IPS-18c (cell line): Measurements from ENCODE around the gene KAT6B.

ENCODE experiments used
- H3K4me3 ChIP-seq: 2 replicates; pipeline ENCODE4 v1.7.0; 2013; ENCODE audit warnings: low read depth, mild to moderate bottlenecking, low read length, moderate library complexity; ENCODE audit not compliant: insufficient read depth
- H3K9me3 ChIP-seq: one replicate; pipeline ENCODE4 v1.6.1; 2013; ENCODE audit warnings: mild to moderate bottlenecking, low read length, moderate library complexity; ENCODE audit not compliant: control insufficient read depth, insufficient read depth

KAT6B gene

DNA sequence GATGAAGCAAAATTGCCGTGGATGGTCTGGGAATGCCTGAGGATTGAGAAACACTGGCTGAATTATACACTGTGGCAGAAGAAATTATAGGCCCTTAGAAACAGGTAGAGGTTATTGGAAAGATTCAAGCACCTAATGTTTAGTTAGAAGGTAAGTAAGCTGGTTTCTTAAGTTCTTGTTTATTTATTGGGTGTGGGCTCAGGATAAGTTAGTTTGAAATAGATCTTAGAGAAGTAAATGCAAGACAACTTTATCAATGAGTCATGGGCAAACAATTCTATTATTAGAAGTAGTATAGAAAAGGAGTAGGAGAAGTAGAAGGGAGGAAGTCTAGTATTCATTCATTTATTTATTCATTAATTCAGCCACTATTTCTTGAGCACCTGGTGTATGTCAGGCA is 96.5 kb downstream of the KAT6B start:
- Histone ChIP-seq H3K4me3 (no peak overlapping the region), H3K9me3 (no peaks in the 10 kb centered on the region)

DNA sequence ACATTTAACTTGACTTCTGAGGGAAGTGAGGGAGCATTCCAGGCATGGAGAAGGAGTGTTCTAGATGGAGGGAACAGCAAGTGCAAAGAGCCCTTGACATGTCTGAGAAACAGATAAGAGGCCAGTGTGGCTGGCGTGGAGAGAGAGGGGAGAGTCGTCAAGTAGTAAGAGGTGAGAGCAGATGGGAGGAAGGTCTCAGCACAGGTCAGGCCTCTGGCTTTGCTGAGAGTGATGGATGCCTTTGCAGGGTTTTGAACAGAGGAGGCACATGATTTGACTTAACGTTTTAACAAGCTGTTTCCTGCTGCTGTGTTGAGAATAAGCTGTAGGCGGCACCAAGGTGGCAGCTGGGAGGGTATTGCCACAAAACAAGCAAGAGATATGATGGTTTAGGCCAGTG is 97.2 kb downstream of the KAT6B start:
- no peak overlapping the region for H3K4me3 ChIP-seq

DNA sequence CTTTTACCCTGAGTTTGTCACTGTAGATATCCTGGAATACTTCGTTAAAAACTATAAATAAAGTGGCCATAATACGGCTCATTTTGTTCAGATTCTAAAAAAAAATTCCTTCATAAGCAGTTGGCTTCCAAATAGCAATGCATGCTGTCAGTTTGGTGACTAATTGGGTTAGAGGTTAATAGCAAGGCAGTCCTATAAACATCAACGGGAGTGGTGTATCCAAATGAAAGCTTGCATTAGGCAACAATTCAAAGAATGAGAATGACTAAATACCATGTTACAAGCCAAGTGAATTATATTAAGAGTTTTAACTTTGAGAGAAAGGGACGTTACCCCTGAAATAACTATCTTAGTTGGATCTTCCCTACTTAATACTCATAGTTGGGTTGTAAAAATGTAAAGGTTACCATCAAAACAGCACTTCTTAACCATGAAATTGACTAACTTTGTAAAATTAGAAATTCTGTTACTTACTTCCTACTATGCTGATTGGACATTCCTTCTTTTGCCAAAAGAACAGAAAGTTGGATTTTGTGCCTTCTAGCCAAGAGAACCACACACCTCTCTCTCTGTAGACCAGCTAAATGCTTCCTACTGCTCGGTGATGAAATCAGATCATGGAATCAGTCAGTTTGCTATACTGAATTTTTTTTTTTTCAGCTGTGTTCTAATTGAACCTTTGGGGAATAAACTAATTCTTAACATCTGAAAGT is 98.0 kb downstream of the KAT6B start:
- Histone ChIP-seq H3K9me3 (no peaks in the 10 kb centered on the region), H3K4me3 (no peak overlapping the region)

More for the DNA sequence above, 97.2 kb downstream of the KAT6B start:
- no peaks in the 10 kb centered on the region for H3K9me3 ChIP-seq

DNA sequence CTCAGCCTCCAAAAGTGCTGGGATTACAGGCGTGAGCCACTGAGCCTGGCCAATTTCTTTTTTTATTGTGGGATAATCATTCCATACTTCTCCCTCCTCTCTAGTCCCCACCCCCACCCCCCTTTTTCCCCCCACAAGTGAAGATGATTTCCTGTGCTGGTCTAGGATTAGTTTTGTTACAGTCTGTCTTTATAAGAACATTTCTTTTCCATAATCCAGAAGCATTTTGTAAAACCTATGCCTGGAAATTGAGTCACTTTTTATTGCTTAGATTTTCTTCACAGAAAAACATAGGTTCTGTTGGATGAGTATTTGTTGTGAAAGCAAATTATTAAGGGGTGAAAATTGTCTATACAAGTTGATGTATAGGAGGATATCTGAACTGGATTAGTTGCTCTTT is 98.9 kb downstream of the KAT6B start:
- H3K4me3 ChIP-seq = no peak overlapping the region
- no peaks in the 10 kb centered on the region for H3K9me3 ChIP-seq

DNA sequence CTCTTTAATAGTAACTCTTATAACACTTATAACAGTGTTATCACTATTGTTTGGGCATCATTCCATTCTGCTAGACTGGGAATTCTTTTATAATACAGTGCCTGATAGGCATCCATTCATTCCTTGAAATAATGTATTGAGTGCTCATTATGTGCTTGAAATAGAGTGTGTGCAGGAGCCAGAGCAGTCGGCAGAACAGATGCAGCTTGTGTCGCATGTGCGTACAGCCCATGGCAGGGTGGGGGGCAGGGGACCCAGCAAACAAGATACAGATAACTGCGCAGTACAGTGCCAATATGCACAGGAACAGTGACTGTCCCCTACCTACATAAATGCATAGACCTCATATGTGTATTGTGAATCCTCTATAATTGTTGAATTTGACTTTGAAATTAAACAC is 99.3 kb downstream of the KAT6B start:
- Histone ChIP-seq H3K4me3 (no peak overlapping the region), H3K9me3 (no peaks in the 10 kb centered on the region)

DNA sequence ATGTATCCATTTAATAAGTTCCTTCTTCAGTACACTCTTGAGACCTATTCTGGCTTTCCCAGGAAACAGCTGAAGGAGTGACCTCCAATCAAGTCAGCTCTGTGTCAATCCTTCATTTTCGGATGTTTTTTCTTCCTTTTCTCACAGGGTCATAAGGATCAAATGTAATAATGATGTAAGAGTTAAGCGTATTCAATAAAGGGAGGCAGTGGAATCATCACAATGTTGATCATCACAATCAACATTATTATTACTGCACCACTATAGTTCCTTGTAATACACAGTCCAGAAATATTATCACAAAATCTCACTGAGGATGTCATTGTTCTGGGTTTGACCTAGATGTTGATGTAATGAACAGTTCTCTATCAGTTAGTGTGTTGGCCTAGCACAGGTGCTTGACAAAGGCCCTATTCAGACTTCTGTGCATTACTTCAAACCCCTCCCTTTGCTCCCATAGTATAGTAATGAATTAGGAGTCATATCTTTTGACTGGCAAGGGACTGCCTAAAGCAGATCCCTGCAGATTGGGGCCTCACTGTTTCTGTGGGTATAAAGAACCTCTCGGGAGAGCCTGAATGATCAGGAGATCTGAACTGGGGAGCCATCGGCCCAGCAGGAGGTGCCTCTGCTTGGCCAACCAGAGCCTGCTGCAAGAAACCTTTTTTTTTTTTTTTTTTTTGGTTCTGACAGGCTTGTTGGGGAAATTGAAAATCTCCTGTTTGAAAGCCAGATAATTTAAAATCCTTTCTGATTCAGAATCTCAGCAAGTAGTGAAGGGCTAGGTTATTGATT is 100.6 kb downstream of the KAT6B start:
- H3K4me3 ChIP-seq = no peak overlapping the region

DNA sequence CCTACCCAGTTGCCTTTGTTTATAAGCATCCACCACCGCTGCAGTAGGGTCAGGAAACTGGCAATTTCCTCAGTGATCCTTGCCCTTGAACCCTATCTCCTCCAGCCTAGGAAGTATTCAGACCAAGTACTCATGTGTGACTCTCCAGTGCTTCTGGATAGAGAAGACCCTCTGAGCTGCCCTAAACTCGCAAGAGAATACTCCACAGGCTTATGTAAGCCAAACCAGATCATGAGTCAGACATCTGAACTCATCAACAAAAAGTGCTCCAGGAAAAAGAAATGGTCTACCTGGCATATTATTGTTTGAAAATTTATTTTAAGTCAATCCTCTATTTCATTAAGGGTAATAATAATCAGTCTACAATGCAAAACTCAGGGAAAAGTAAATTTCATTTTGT is 101.3 kb downstream of the KAT6B start:
- Histone ChIP-seq H3K4me3 (no peak overlapping the region), H3K9me3 (no peaks in the 10 kb centered on the region)

More for the DNA sequence above, 100.6 kb downstream of the KAT6B start:
- H3K9me3 ChIP-seq = no peaks in the 10 kb centered on the region

DNA sequence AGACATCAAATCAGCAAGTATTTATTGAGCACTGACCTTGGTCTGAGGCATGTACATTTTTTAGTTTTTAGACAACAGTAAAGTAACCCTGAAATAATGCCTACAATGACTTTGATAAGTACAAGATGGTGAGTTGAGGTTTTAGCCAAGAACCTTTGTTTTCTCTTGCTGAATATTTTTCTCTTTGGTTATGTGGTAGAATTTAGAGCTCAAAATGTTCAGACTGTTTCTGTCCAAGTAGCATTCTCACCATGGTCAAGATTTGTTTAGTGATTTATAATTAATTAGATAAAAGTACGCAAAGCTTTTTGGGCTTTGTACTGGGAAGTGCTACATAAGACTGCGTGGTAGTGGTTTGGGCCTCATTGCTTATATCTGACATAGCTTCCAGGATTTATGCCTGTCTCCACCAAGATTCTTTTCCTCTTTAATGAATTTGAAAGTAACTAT is 102.4 kb downstream of the KAT6B start:
- no peak overlapping the region for H3K4me3 ChIP-seq
- H3K9me3 ChIP-seq = no peaks in the 10 kb centered on the region

DNA sequence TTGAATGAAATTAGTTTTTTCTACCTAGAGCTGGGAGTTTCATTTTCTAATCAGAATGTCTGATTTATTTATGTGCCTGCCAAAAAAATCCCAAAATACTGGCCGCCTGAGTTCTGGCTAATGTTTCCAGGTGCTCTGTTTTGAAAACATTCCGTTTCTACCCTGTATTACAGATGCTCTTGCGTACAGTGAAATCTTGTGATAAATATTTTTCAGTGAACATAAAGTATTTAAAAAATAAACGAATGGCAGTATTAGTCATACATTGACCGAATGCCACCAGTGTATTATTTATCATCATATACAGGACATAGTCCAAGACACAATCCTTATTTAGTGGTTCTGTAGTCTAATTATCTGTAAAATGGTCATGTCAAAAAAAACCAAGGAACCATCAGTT is 102.8 kb downstream of the KAT6B start:
- Histone ChIP-seq H3K9me3 (no peaks in the 10 kb centered on the region), H3K4me3 (no peak overlapping the region)

DNA sequence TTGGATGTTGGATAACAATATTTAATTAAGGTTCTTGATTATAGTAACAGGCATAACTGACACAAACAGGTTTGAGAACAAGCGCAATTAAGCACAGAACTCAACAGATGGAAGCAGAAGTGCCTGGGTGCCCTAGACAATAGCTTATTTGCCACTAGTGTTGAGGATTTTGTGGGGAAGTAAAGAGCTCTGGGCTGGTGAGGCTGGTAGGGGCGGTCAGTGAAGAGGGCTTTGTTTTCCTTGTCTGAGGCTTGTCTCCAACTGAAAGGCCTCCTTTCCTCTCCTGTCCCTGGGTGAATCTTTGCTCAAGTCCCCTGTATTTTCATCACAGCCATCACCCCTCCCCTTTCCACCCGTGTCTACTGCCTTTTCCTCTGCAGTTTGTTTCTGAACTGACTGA is 104.6 kb downstream of the KAT6B start:
- Histone ChIP-seq H3K4me3 (no peak overlapping the region), H3K9me3 (no peaks in the 10 kb centered on the region)

DNA sequence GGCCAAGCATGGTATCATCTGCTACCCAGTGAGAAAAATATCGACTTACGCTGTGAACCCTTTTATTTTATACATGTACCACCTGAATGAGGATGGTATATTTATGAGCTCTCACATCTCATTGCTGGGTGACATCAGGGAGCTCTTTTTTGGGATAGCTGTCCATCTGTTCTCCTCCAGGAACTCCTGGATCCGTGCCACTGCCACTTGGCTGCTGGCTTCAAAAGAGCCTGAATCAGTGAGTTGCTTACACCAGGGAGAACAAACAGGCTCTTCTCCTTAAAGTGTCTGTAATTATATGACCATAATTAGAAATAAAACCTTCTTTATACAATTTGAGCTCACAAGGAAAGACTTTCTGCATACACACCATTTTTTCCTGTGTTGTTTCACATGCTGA is 106.2 kb downstream of the KAT6B start:
- Histone ChIP-seq H3K4me3 (no peak overlapping the region), H3K9me3 (no peaks in the 10 kb centered on the region)

DNA sequence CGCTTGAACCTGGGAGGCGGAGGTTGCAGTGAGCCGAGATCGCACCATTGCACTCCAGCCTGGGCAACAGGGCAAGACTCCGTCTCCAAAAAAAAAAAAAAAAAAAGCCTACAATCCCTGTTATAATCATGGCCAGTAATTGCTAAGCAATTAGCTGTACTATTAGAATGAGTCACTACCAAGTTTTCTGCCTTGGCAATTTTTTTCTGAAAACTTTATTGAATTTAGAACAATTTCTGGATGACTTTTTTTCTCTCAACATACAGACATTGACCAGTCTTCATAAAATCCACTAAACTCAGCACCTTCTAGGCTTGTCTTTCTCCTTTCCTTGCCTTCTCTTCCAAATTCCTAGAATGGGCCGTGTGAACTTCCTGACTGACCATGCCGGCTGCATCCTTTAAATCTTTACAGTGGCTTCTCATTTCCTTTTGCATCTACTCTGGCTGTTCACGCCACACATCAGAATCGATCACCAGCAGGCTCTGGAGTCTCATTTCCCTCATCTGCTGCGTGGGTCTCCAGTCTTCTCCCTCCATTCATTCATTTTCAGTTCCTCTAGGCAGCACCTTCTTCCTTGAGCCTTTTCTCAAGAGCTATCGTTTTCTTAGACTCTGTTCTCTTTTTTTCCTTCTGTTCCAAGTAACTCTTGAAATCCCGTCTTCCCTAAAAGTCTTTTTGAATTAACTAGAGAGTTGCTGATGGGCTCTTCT is 107.9 kb downstream of the KAT6B start:
- no peak overlapping the region for H3K4me3 ChIP-seq
- H3K9me3 ChIP-seq = no peaks in the 10 kb centered on the region

DNA sequence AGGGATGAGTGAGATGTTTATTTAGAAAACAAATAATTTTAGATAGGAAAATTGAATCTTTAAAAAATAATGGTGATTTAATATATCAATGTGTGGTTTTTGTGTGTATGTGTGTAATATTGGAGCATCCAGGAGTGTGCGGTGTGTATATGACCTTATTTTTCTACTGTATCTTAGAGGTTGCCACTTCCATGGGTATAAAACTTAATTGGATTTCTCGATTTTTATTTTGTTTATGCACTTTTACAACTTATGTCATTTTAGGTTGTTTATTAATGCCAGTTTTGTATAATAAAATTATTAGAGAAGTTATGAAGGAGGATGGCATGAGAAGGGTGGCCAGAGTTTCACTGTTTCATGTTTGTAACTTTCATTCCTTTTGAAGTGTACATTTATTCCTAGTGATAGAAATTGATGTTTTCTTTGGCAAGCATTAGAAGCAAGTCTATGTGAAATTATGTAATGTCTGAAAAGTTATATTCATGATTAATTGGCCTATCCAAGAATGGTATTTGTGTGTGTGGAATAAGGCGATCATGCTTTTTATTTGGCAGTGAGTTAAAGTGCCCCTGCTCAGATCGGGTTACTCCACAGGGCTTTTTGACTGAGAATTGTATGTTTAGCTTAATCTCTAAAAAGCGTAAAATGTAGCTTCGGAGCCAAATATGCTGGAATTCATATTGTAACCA is 110.3 kb downstream of the KAT6B start:
- no peaks in the 10 kb centered on the region for H3K9me3 ChIP-seq
- H3K4me3 ChIP-seq = no peak overlapping the region

DNA sequence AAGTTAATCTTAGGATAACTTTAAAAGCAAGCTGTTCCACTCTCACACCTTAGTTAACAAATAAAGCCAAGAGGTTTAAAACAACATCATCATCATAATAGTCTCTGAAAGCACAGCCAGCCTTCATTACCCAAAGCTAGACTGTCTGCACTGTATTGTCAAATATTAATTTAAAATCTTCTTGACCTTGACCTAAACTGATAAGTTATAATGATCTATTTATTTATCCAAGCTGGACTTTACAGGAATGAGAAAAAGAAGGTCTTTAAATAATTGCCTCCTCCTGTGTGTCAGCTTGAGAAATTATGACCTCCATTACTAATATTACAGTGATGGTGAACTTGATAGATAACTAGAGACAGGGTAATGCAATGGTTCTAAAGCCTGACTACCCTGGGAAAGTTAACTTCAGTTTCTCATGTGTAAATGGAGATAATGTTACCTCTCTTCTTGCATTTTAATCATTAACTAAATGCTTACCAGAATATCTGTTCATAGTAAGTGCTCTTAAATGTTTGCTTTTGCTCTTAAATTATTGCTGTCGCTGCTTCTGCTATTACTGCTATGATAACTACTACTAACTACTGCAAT is 111.0 kb downstream of the KAT6B start:
- Histone ChIP-seq H3K9me3 (peaks cover 2% of the 10 kb centered on the region), H3K4me3 (no peak overlapping the region)

DNA sequence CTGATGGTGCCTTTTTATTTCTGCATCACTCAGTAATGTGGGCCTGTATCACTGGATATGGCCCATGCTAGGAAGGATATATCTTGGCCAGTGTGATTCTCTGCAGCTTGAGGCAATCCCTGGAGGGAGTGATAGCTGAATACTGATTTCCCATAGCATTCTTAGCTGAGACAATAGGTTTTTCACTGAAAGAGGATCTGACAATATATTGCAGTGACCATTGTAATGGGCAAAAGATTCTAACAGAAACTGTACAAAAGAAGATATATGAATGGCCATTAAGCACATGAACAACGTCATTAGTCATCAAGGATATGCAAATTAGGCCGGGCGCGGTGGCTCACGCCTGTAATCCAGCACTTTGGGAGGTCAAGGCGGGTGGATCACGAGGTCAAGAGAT is 117.8 kb downstream of the KAT6B start:
- peaks cover 5% of the 10 kb centered on the region for H3K9me3 ChIP-seq
- no peak overlapping the region for H3K4me3 ChIP-seq

DNA sequence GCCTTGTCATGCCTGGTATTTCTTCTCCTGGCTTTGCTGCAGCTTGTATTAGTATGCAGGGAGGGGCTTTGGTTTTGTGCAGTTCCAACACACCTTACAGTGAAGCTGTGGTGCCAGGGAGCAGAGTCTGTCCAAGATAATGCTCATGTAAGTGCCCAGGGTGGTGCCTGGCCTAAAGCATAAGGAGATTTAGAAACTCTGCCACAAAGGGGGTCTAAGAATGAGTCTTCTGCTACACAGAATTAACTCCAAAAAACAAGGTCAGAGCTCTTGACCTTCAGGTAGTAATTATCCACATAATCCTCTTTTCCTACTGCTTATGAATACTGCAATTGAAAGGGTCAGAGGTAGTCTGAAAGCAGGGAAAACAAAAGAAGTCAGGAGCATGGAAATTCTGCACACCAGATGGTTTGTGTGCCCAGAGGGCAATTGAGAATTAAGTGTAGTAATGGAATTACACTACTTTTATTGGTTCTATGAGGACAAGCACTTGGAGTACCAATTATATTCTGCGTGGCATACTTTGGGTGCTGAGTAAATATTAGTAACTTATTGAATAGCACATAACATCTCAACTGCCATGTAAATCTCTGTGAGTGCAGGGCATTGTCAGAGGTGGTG is 121.5 kb downstream of the KAT6B start:
- Histone ChIP-seq H3K4me3 (no peak overlapping the region), H3K9me3 (no peaks in the 10 kb centered on the region)
